Neural progenitor cell (in vitro differentiated cells): ENCODE measurements around the gene SLC26A6. TPM values are rescaled to one million over a fixed set of nuclear protein-coding genes. Genes with fewer than 3 reads are reported as not detected.

ENCODE experiments used
- DNase-seq: peaks from one replicate; pipeline ENCODE4 v3.0.0-alpha.2; 2016; ENCODE audit warnings: low spot score
- H2AFZ ChIP-seq: fragments of 200-600 bp; sonication (generic); replicated peaks from 2 replicates; pipeline ENCODE4 v1.6.1; 2016; ENCODE audit warnings: antibody characterized with exemption
- H3F3A ChIP-seq: fragments of 200-600 bp; sonication (generic); 2 replicates; pipeline ENCODE4 v1.6.1; 2016; ENCODE audit warnings: antibody characterized with exemption, low read depth
- H3K27ac ChIP-seq: fragments of 200-600 bp; sonication (generic); 2 replicates; pipeline ENCODE4 v1.5.1; 2016; ENCODE audit warnings: mild to moderate bottlenecking
- H3K27me3 ChIP-seq: fragments of 200-600 bp; sonication (generic); 2 replicates; pipeline ENCODE4 v1.6.1; 2016; ENCODE audit warnings: mild to moderate bottlenecking, moderate library complexity
- H3K36me3 ChIP-seq: fragments of 200-600 bp; sonication (generic); 2 replicates; pipeline ENCODE4 v1.5.1; 2016
- H3K4me1 ChIP-seq: fragments of 200-600 bp; sonication (generic); 2 replicates; pipeline ENCODE4 v1.6.1; 2016; ENCODE audit warnings: mixed run types
- H3K4me2 ChIP-seq: fragments of 200-600 bp; sonication (generic); 2 replicates; pipeline ENCODE4 v1.6.1; 2016
- H3K4me3 ChIP-seq: fragments of 200-600 bp; sonication (generic); 2 replicates; pipeline ENCODE4 v1.5.1; 2016
- H3K79me2 ChIP-seq: fragments of 200-600 bp; sonication (generic); 2 replicates; pipeline ENCODE4 v1.6.1; 2016; ENCODE audit warnings: low read depth
- H3K9ac ChIP-seq: fragments of 200-600 bp; sonication (generic); 2 replicates; pipeline ENCODE4 v1.6.1; 2016
- H3K9me3 ChIP-seq: fragments of 200-600 bp; sonication (generic); 2 replicates; pipeline ENCODE4 v1.5.1; 2016; ENCODE audit warnings: low read depth
- H4K20me1 ChIP-seq: fragments of 200-600 bp; sonication (generic); 2 replicates; pipeline ENCODE4 v1.6.1; 2016; ENCODE audit warnings: low read depth
- H3K27ac Mint-ChIP-seq: 3 replicates; pipeline ENCODE4 v1.8.0; 2021; ENCODE audit warnings: mixed read lengths
- H3K27me3 Mint-ChIP-seq: 2 replicates; pipeline ENCODE4 v1.8.0; 2022; ENCODE audit warnings: low read depth, mild to moderate bottlenecking, inconsistent platforms, moderate library complexity, mixed read lengths; ENCODE audit not compliant: insufficient read depth
- H3K36me3 Mint-ChIP-seq: 3 replicates; pipeline ENCODE4 v1.8.0; 2021; ENCODE audit warnings: mixed read lengths
- H3K4me1 Mint-ChIP-seq: 3 replicates; pipeline ENCODE4 v1.8.0; 2021; ENCODE audit warnings: mixed read lengths
- H3K4me3 Mint-ChIP-seq: 3 replicates; pipeline ENCODE4 v1.8.0; 2021; ENCODE audit warnings: mild to moderate bottlenecking, moderate library complexity, mixed read lengths
- H3K9me3 Mint-ChIP-seq: 3 replicates; pipeline ENCODE4 v1.8.0; 2020; ENCODE audit warnings: mixed read lengths
- CTCF ChIP-seq: fragments of 200-600 bp; sonication (generic); IDR thresholded peaks from 2 replicates; pipeline ENCODE4 v1.5.1; 2017; ENCODE audit warnings: antibody characterized with exemption, mild to moderate bottlenecking
- EZH2 ChIP-seq: fragments of 200-600 bp; sonication (generic); IDR thresholded peaks from 2 replicates; pipeline ENCODE4 v1.6.1; 2017; ENCODE audit warnings: antibody characterized with exemption, mild to moderate bottlenecking, moderate library complexity
- EZH2phosphoT487 ChIP-seq: fragments of 200-600 bp; sonication (generic); IDR thresholded peaks from 2 replicates; pipeline ENCODE4 v1.6.1; 2017; ENCODE audit warnings: antibody characterized with exemption
- total RNA-seq: library from RNA; depleted of rRNA; stranded (reverse); fragments of >200 nt; gene quantifications from 2 replicates; pipeline ENCODE4 v1.2.3, GENCODE V29; 2015; ENCODE audit warnings: low replicate concordance

The SLC26A6 gene
- total RNA-seq, 1 donor from 2014 or later = 42.5 TPM

- Mint-ChIP-seq H3K4me3 (no peak overlapping the region), H3K27ac (no peak overlapping the region)
Measured at GRCh38 chr3:48629894-48630293, 5.4 kb downstream of the SLC26A6 start.

DNA sequence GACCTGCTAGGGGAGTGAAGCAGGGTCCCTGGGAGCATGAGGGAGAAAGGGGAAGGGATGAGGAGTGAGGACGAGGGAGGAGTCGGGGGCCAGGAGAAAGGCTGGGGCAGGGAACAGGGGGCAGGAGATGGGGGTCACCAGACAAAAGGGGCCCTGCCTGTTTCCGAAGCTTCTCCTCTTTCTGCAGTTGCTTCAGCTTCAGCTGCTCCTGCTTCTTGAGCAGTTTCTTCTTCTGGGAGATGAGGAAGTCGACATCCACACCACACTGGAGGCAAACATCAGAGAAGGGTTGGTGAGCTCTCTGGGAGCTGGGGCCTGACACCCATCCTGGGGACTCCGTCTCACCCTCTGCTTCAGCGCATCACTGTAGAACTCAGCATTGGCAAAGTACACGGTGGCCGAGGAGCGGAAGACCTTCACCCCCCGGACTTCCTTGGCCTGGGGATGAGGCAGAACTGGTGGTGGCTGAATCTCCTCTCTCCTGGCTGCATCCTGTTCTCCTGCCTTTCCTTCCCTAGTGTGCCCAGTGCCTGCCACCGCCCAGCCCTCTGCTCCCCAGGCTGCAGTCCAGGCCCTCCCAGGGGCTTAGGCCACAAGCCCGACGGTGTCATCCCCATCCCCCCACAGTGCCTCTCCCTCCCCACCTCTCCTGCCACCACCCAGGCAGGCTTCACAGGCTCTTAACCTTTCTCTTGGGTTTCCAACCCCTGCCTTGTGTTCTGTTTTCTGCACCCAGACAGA lies 6.8 kb downstream of the SLC26A6 start:
- no peaks in the 10 kb centered on the region for H3K36me3 ChIP-seq
- H3K4me1 Mint-ChIP-seq = peaks cover 26% of the 10 kb centered on the region

More at GRCh38 chr3:48629894-48630293, 5.4 kb downstream of the SLC26A6 start:
- Histone ChIP-seq H4K20me1 (peaks cover 29% of the 10 kb centered on the region), H3K27ac (no peak overlapping the region), H3K4me1 (peaks cover 6% of the 10 kb centered on the region), H2AFZ (no peak overlapping the region), H3K79me2 (peaks cover 14% of the 10 kb centered on the region), H3K36me3 (no peaks in the 10 kb centered on the region), H3K9ac (no peak overlapping the region), H3F3A (peaks cover 5% of the 10 kb centered on the region), H3K4me3 (no peak overlapping the region), H3K9me3 (no peaks in the 10 kb centered on the region), H3K4me2 (no peak overlapping the region), H3K27me3 (no peaks in the 10 kb centered on the region)
- TF ChIP-seq EZH2 = no peak
- no peak for TF ChIP-seq CTCF
- TF ChIP-seq EZH2phosphoT487 = no peak
- no peaks in the 10 kb centered on the region for H3K9me3 Mint-ChIP-seq
- H3K36me3 Mint-ChIP-seq = peaks cover 34% of the 10 kb centered on the region
- peaks cover 27% of the 10 kb centered on the region for H3K4me1 Mint-ChIP-seq
- DNase-seq = no peak
- H3K27me3 Mint-ChIP-seq = peaks cover 8% of the 10 kb centered on the region

DNA sequence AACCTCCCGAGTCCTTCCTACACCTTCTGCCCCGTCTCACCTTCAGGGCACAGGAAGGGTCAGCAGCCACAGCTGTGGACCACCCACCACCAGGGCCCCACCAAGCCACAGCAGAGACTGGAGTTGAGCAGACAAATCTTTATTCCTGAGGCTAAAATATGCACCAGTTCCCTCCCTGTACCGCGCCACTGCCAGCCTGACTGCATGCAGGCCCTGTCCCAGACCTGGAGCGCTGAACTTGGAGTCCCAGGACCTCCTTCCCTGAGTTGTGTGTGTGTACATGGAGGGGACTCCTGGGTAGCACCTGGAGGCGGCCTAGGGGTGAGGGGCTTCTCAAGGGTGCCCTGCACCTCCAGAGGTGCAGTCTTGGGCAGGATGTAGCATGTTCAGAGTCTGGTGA lies 9.7 kb downstream of the SLC26A6 start:
- no peaks in the 10 kb centered on the region for H3K9me3 ChIP-seq
- Mint-ChIP-seq H3K4me3 (no peak overlapping the region), H3K9me3 (no peaks in the 10 kb centered on the region), H3K4me1 (peaks cover 26% of the 10 kb centered on the region), H3K27ac (no peak overlapping the region), H3K27me3 (peaks cover 9% of the 10 kb centered on the region), H3K36me3 (peaks cover 39% of the 10 kb centered on the region)
- no peak overlapping the region for H2AFZ ChIP-seq
- no peaks in the 10 kb centered on the region for H3K4me1 ChIP-seq
- H3K4me2 ChIP-seq = no peak overlapping the region
- H3K79me2 ChIP-seq = no peaks in the 10 kb centered on the region
- H3F3A ChIP-seq = peaks cover 3% of the 10 kb centered on the region
- no peak for TF ChIP-seq EZH2phosphoT487
- no peak for TF ChIP-seq EZH2
- no peak for TF ChIP-seq CTCF
- H4K20me1 ChIP-seq = peaks cover 5% of the 10 kb centered on the region
- H3K4me3 ChIP-seq = no peak overlapping the region
- no peak for DNase-seq
- H3K27ac ChIP-seq = no peak overlapping the region
- H3K36me3 ChIP-seq = no peaks in the 10 kb centered on the region
- no peak overlapping the region for H3K9ac ChIP-seq
- H3K27me3 ChIP-seq = no peaks in the 10 kb centered on the region

More for the DNA sequence above, 6.8 kb downstream of the SLC26A6 start:
- no peaks in the 10 kb centered on the region for H3K9me3 Mint-ChIP-seq
- peaks cover 8% of the 10 kb centered on the region for H3K27me3 Mint-ChIP-seq
- no peak overlapping the region for H3K27ac ChIP-seq
- peaks cover under 1% of the 10 kb centered on the region for H3K79me2 ChIP-seq
- H3K36me3 Mint-ChIP-seq = peaks cover 40% of the 10 kb centered on the region
- H2AFZ ChIP-seq = no peak overlapping the region
- peaks cover 3% of the 10 kb centered on the region for H3F3A ChIP-seq
- no peak for TF ChIP-seq CTCF
- no peak overlapping the region for H3K4me2 ChIP-seq
- H3K9me3 ChIP-seq = no peaks in the 10 kb centered on the region
- no peak overlapping the region for H3K4me3 ChIP-seq
- H3K27me3 ChIP-seq = no peaks in the 10 kb centered on the region
- no peak for DNase-seq
- H3K4me3 Mint-ChIP-seq = no peak overlapping the region
- no peak overlapping the region for H3K27ac Mint-ChIP-seq
- H3K4me1 ChIP-seq = no peaks in the 10 kb centered on the region
- peaks cover 18% of the 10 kb centered on the region for H4K20me1 ChIP-seq
- H3K9ac ChIP-seq = no peak overlapping the region
